SK-N-MC (cell line): Measurements from ENCODE around the gene FAM131C.

ENCODE experiments used
- EZH2 ChIP-seq: fragments of 200-600 bp; sonication (generic); IDR thresholded peaks from one replicate; pipeline ENCODE4 v1.6.1; 2017; ENCODE audit warnings: antibody characterized with exemption
- POLR2AphosphoS5 ChIP-seq: IDR thresholded peaks from 2 replicates; pipeline ENCODE4 v1.6.1; 2012; ENCODE audit warnings: mild to moderate bottlenecking, low read depth, low read length, borderline replicate concordance

GRCh38 chr1:16022393-16022792, 51.1 kb downstream of the FAM131C start:
- TF ChIP-seq EZH2: no peak
- TF ChIP-seq POLR2AphosphoS5: no peak
